Left lung (tissue), 10 donors: Measurements from ENCODE around the gene MTHFD2. TPM values are rescaled to one million over a fixed set of nuclear protein-coding genes. Genes with fewer than 3 reads are reported as not detected.
"Not testable (repeated sequence)": the region's sequence is repeated elsewhere in the genome, so short reads cannot be mapped to it uniquely, and the experiment has no call there.

Source experiments
- ATAC-seq: fragments of 200-7000 bp; cut with Tn5 transposase; one replicate; pipeline ENCODE4 v1.9.1; 2020; ENCODE audit warnings: moderate library complexity
- DNase-seq, 4 donors: peaks; one replicate each; pipeline ENCODE4 v3.0.0-alpha.2; 2013 to 2020
- H3K27ac ChIP-seq, 2 donors: fragments of 200-600 bp; sonication (generic) in 1 of 2; one replicate each; pipeline versions ENCODE4 v1.5.0 to v1.8.0; 2020 to 2021
- H3K27me3 ChIP-seq, 2 donors: fragments of 200-600 bp; sonication (generic) in 1 of 2; one replicate each; pipeline versions ENCODE4 v1.5.0 to v1.8.0; 2020 to 2021
- H3K36me3 ChIP-seq, 2 donors: fragments of 200-600 bp; sonication (generic) in 1 of 2; one replicate each; pipeline versions ENCODE4 v1.5.0 to v1.8.0; 2020 to 2021
- H3K4me1 ChIP-seq, 2 donors: fragments of 200-600 bp; one replicate each; pipeline ENCODE4 v1.8.0; 2021
- H3K4me3 ChIP-seq, 2 donors: fragments of 200-600 bp; sonication (generic) in 1 of 2; one replicate each; pipeline versions ENCODE4 v1.5.0 to v1.8.0; 2020 to 2021; ENCODE audit warnings: mild to moderate bottlenecking in 1 of 2
- H3K9me3 ChIP-seq, 2 donors: fragments of 200-600 bp; sonication (generic) in 1 of 2; one replicate each; pipeline versions ENCODE4 v1.5.0 to v1.8.0; 2020 to 2021
- intact Hi-C, 2 donors: fragments of 100-400 bp; cut with DNase I; formaldehyde crosslinking; loops; one replicate each; pipeline versions ENCODE4 v1.11.2 to v1.14.2; 2022
- polyA plus RNA-seq, 6 donors: library from polyadenylated mRNA; unstranded; fragments of 120-200 nt; gene quantifications; one replicate each; pipeline ENCODE4 v1.2.1, GENCODE V29; 2013; ENCODE audit not compliant: insufficient read length in 6 of 6
- total RNA-seq, 2 donors: library from RNA; stranded (reverse); fragmentation: NEBNext Ultra II Directional; extraction: Animal tissue kit (Norgen Biotek cat#: 25700); gene quantifications; one replicate each; pipeline ENCODE4 v1.2.1, GENCODE V29; 2021
- TF ChIP-seq, protein P1 (sequence below), 2 donors: fragments of 200-600 bp; sonication (generic) in 1 of 2; IDR thresholded peaks; one replicate each; pipeline versions ENCODE4 v1.5.0 to v1.8.0; 2021; ENCODE audit warnings: antibody characterized with exemption in 2 of 2
- donor health status: DM: no; HTN: yes; CAD: no.
- donor health status: DM: no; HTN: no; CAD: no.

The MTHFD2 gene
- total and polyA plus RNA-seq, 8 donors = 12.8 to 81.2 (median 16.2) TPM

DNA sequence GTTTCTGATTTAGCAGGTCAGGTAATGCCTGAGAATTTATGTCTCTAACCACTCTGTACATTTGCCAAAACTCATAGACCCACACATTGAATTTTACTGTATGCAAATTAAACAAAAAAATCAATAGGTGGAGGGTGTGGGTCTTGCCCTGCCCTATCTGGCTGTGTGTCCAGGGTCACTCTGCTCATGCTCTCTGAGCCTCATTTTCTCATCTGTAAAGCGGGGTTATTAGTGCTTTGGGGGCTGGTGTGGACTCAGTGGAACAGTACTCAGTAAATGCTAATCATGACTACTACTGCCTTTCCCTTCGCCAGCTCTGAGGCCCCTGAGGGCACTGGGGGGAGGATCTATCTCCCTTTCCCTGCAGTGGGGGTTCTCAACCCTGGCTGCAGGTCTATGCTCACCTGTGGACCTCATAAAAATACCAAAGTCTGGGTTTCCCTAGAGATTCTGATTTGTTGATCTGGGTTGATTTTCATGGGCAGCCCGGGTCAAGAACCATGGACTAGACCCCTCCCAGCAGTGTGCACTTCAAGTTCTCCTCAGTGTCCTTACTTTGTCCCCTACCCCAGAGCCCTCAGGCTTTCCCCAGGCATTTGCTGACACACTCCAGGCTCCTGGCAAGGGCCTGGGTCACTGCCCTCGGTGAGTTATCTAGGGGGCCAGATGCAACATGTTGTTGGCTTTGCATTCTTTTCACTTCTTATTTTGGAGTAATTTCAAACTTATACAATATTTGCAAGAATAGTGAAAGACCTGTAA, 27.5 kb downstream of the MTHFD2 start:
- TF ChIP-seq, protein P1, sequence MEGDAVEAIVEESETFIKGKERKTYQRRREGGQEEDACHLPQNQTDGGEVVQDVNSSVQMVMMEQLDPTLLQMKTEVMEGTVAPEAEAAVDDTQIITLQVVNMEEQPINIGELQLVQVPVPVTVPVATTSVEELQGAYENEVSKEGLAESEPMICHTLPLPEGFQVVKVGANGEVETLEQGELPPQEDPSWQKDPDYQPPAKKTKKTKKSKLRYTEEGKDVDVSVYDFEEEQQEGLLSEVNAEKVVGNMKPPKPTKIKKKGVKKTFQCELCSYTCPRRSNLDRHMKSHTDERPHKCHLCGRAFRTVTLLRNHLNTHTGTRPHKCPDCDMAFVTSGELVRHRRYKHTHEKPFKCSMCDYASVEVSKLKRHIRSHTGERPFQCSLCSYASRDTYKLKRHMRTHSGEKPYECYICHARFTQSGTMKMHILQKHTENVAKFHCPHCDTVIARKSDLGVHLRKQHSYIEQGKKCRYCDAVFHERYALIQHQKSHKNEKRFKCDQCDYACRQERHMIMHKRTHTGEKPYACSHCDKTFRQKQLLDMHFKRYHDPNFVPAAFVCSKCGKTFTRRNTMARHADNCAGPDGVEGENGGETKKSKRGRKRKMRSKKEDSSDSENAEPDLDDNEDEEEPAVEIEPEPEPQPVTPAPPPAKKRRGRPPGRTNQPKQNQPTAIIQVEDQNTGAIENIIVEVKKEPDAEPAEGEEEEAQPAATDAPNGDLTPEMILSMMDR (IDR thresholded peaks at IDR 0.05) = no peak
- Histone ChIP-seq H3K27ac (no peak overlapping the region), H3K27me3 (no peaks in the 10 kb centered on the region), H3K4me3 (no peak overlapping the region), H3K4me1 (peaks cover 0 to 7% of the 10 kb centered on the region in 2 donors), H3K9me3 (no peaks in the 10 kb centered on the region), H3K36me3 (peaks cover 0 to 8% of the 10 kb centered on the region in 2 donors)
- DNase-seq (no peak), ATAC-seq (no peak)
- intact Hi-C loops = no loop called here

DNA sequence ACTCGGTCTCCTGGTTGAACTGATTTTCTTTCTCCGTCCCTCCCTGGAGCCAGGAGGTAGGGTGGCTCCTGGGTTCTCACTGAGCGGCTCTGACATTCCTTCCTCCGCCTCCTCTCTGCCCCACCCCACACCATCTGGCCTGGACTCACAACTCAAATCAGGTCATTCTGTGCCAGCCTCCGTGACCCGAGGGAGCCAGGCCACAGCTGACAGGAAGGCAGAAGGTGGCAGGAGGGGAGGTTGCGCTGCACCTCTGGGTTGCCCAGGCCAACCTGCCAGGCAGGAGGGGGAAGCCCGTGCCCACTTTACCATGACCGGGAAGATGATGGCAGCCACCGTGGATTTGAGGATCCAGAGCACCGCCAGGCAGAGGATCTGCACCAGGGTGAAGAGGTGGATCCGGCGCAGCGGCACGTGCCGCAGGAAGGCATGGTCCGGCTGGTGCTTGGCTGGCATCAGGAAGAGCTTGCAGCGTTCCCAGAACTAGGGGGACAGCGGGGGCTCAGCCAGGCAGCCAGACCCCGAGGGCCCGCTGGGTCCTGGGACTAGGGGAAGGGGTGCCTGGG, 28.3 kb downstream of the MTHFD2 start:
- H3K27me3 ChIP-seq = no peaks in the 10 kb centered on the region
- H3K9me3 ChIP-seq = no peaks in the 10 kb centered on the region
- TF ChIP-seq, protein P1 (IDR thresholded peaks at IDR 0.05) = no peak
- no peaks in the 10 kb centered on the region for H3K36me3 ChIP-seq
- no peak overlapping the region for H3K4me3 ChIP-seq
- DNase-seq = no peak
- H3K4me1 ChIP-seq = peaks cover 0 to 7% of the 10 kb centered on the region in 2 donors
- ATAC-seq = no peak
- no peak overlapping the region for H3K27ac ChIP-seq
- intact Hi-C loops = no loop called here

DNA sequence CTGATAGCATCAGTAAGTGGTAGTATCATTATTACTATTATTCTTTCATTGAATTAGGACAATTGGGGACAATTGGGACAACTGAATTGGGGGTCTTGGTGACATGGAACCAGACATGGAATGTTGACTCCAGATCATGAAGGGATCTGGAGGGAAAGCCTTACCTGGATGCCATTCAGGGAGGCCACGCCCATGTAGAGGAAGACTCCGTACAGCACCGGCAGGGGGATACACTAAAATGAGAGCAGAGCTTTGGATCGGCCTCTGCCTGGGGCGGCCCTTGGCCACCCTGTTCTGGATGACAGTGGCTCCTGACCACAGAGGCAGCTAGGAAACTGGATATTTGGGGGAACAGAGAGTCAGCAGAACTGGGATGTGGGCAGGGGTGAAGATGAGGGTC, 29.2 kb downstream of the MTHFD2 start:
- Histone ChIP-seq H3K4me1 (peaks cover 0 to 7% of the 10 kb centered on the region in 2 donors), H3K27ac (no peak overlapping the region), H3K36me3 (no peaks in the 10 kb centered on the region), H3K9me3 (no peaks in the 10 kb centered on the region), H3K27me3 (no peaks in the 10 kb centered on the region), H3K4me3 (no peak overlapping the region)
- no peak for ATAC-seq
- no peak for DNase-seq
- TF ChIP-seq, protein P1 (IDR thresholded peaks at IDR 0.05) = no peak
- intact Hi-C loops = no loop called here

DNA sequence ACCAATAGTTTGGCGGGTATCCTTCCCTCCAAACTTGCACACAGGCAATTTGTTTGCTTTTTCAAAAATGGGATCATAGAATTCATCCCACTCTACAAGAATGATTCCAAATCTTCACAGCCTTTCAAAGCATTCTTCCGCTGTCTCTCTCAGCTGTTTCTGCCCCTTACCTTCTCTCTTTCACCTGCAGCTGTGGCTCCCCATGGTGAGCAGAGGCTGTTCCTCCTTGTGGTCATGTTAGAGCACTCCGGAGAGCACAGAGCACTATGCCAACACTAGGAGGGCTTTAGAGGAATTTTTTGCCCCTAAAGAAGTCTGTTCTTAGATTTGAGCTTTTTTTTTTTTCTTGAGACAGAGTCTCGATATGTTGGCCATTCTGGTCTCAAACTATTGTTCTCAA, 30.4 kb downstream of the MTHFD2 start:
- TF ChIP-seq, protein P1 (IDR thresholded peaks at IDR 0.05) = no peak
- Histone ChIP-seq H3K36me3 (no peaks in the 10 kb centered on the region), H3K9me3 (no peaks in the 10 kb centered on the region), H3K27me3 (no peaks in the 10 kb centered on the region), H3K4me1 (peaks cover 0 to under 1% of the 10 kb centered on the region in 2 donors), H3K27ac (no peak overlapping the region), H3K4me3 (no peak overlapping the region)
- intact Hi-C loops = no loop called here
- DNase-seq (no peak), ATAC-seq (no peak)

DNA sequence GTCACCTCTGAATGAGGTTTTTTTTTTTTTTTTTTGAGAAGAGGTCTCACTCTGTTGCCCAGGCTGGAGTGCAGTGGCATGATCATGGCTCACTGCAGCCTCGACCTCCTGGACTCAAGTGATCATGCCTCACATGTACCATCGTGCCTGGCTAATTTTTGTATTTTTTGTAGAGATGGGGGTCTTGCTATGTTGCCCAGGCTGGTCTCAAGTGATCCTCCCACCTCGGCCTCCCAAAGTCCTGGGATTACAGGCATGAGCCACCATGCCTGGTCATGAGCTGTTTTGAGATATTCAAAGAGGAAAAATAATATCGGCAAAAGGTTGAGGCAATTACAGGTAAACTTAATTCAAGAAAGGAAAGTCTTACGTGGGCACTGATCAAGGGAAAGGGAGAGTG, 31.4 kb downstream of the MTHFD2 start:
- H3K27me3 ChIP-seq, H3K27ac ChIP-seq, ATAC-seq, H3K4me1 ChIP-seq, H3K4me3 ChIP-seq, DNase-seq, H3K36me3 ChIP-seq, H3K9me3 ChIP-seq, intact Hi-C loops: not testable (repeated sequence)
